Measurements from ENCODE around the gene ANO3. TPM values are rescaled to one million over a fixed set of nuclear protein-coding genes. Genes with fewer than 3 reads are reported as not detected.

ANO3 gene
- total RNA-seq, 4 donors from 2014 or later, result 0.13 to 0.63 (median 0.52) TPM

DNA sequence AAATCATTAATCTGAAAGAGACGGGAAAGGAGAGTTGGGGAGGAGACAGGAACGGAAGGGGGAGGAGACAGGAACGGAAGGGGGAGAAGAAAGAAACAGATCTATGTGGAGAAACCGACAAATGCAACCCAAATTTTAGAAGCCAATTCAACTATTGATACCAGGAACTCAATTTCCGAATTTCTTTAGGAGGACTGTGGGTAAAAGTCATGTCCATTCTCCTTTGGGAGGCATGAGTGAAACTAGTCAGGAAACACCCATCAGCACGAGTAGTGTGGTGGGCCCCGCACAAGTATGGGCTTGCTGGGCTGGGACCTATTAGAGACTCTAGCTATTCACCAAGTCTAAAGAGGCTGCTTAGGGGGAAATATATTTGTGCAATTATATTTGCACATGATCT, 18.1 kb downstream of the ANO3 start:
- Histone ChIP-seq H3K9me3 (no peaks in the 10 kb centered on the region), H3K4me1 (no peaks in the 10 kb centered on the region), H3K27me3 (no peaks in the 10 kb centered on the region), H3K4me3 (replicated peaks in 1 of 3) (no peak overlapping the region), H3K36me3 (no peaks in the 10 kb centered on the region), H3K27ac (no peak overlapping the region)
- DNase-seq, result no peak
- TF ChIP-seq POLR2A (IDR thresholded peaks at IDR 0.05), result no peak
- TF ChIP-seq, protein P1, sequence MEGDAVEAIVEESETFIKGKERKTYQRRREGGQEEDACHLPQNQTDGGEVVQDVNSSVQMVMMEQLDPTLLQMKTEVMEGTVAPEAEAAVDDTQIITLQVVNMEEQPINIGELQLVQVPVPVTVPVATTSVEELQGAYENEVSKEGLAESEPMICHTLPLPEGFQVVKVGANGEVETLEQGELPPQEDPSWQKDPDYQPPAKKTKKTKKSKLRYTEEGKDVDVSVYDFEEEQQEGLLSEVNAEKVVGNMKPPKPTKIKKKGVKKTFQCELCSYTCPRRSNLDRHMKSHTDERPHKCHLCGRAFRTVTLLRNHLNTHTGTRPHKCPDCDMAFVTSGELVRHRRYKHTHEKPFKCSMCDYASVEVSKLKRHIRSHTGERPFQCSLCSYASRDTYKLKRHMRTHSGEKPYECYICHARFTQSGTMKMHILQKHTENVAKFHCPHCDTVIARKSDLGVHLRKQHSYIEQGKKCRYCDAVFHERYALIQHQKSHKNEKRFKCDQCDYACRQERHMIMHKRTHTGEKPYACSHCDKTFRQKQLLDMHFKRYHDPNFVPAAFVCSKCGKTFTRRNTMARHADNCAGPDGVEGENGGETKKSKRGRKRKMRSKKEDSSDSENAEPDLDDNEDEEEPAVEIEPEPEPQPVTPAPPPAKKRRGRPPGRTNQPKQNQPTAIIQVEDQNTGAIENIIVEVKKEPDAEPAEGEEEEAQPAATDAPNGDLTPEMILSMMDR (IDR thresholded peaks at IDR 0.05), result no peak
- intact Hi-C loops (cut with DNase I), result no loop called here
- WGBS, 2 donors, result 85 to 88% methylated on average over 7 of the region's 7 CpGs

DNA sequence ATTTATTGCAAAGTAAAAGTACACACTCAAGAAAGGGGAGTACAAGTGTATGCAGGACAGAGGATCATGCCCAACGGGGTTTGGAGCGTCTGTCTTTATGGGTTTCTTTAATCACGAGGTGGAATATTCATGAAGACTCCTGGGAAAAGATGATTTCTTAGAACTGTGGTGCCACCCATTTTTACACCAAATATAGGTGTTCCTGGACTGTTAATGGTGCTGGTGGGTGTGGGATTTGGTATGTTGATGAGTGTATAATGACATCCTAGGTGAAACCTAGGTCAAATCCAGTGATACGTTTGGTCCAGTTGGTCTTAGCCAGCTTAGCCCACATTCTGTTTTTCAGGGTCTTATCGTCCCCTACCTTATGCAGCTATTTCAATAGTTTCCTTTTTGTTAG, 21.1 kb downstream of the ANO3 start:
- WGBS, 2 donors, result 74 to 80% methylated on average over 5 of the region's 5 CpGs
- intact Hi-C loops (cut with DNase I), result no loop called here
- no peak for TF ChIP-seq POLR2A (IDR thresholded peaks at IDR 0.05)
- TF ChIP-seq, protein P1 (IDR thresholded peaks at IDR 0.05), result no peak

DNA sequence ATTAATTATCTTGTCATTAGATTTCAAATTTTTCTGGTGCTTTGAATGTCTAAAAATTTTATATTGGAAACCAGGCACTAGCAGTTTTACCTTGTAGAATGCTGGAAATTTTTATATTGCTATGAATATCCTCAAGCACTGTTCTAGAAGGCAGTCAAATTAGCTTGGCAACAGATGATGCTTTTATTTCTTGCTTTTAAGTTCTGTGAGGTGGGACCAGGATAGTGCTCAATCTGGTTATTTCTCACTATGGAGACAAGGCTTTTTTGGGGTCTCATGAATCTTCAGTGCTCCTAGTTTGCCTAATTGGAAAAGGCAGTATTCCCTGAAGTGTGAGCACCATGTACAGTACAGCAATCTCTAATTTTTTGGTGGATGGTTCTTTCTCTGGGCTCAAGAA, 27.1 kb downstream of the ANO3 start:
- Histone ChIP-seq H3K27ac (no peak overlapping the region), H3K36me3 (no peaks in the 10 kb centered on the region), H3K4me1 (no peaks in the 10 kb centered on the region), H3K4me3 (replicated peaks in 1 of 3) (no peak overlapping the region), H3K9me3 (no peaks in the 10 kb centered on the region), H3K27me3 (no peaks in the 10 kb centered on the region)
- intact Hi-C loops (cut with DNase I), result no loop called here
- no peak for DNase-seq
- TF ChIP-seq, protein P1 (IDR thresholded peaks at IDR 0.05), result no peak
- TF ChIP-seq POLR2A (IDR thresholded peaks at IDR 0.05), result no peak

More for the DNA sequence above, 21.1 kb downstream of the ANO3 start:
- Histone ChIP-seq H3K9me3 (no peaks in the 10 kb centered on the region), H3K27ac (no peak overlapping the region), H3K27me3 (no peaks in the 10 kb centered on the region), H3K4me3 (replicated peaks in 1 of 3) (no peak overlapping the region), H3K36me3 (no peaks in the 10 kb centered on the region), H3K4me1 (no peaks in the 10 kb centered on the region)
- no peak for DNase-seq

DNA sequence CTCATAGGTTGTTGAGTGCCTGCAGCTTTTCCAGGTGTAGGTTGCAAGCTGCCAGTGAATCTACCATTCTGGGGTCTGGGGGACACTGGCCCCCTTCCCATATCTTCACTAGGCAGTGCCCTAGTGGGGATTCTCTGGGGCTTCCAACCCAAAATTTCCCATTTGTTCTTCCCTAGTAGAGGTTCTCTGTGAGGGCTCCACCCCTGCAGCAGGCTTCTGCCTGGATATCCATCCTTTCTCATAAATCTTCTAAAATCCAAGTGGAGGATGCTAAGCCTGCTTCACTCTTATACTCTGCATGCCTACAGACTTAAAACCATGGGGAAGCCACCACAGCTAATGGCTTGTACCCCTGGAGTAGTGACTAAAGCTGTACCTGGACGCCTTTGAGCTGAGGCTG, 33.4 kb downstream of the ANO3 start:
- DNase-seq, result no peak
- no peak overlapping the region for H3K27ac ChIP-seq
- no peaks in the 10 kb centered on the region for H3K36me3 ChIP-seq
- intact Hi-C loops (cut with DNase I), result no loop called here
- H3K4me3 ChIP-seq (replicated peaks in 1 of 3), result no peak overlapping the region
- no peak for TF ChIP-seq POLR2A (IDR thresholded peaks at IDR 0.05)
- TF ChIP-seq, protein P1 (IDR thresholded peaks at IDR 0.05), result no peak
- H3K4me1 ChIP-seq, result no peaks in the 10 kb centered on the region
- no peaks in the 10 kb centered on the region for H3K9me3 ChIP-seq
- 75 to 93% methylated on average over 1 of the region's 1 CpG for WGBS, 2 donors
- no peaks in the 10 kb centered on the region for H3K27me3 ChIP-seq

DNA sequence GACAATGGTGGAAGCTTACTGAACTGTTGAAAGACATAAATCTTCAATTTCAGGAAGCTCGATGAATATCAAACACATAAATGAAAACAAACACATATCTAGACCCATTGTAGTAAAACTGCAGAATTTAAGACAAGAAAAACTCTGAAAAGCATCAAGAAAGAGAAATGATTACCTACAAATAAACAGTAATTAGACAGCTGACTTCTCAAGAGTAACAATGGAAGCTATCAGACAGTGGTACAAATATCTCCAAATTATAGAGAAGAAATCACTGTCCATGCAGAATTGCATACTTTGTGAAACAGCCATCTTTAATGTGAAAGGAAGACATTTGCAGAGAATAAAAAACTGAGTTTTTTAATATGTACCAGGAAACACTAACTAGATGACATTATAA, 45.7 kb downstream of the ANO3 start:
- H3K4me1 ChIP-seq, result no peaks in the 10 kb centered on the region
- H3K4me3 ChIP-seq (replicated peaks in 1 of 3), result no peak overlapping the region
- TF ChIP-seq POLR2A (IDR thresholded peaks at IDR 0.05), result no peak
- TF ChIP-seq, protein P1 (IDR thresholded peaks at IDR 0.05), result no peak
- no peak for DNase-seq
- no peaks in the 10 kb centered on the region for H3K27me3 ChIP-seq
- no peaks in the 10 kb centered on the region for H3K36me3 ChIP-seq
- H3K9me3 ChIP-seq, result no peaks in the 10 kb centered on the region
- intact Hi-C loops (cut with DNase I), result no loop called here
- no peak overlapping the region for H3K27ac ChIP-seq
- WGBS, 2 donors, result 91 to 93% methylated on average over 1 of the region's 1 CpG

Data from thyroid gland (tissue), 4 donors.